ENCODE measurements around the gene PFDN6. TPM values are rescaled to one million over a fixed set of nuclear protein-coding genes. Genes with fewer than 3 reads are reported as not detected.
"Not testable (repeated sequence)": the region's sequence is repeated elsewhere in the genome, so short reads cannot be mapped to it uniquely, and the experiment has no call there.

PFDN6 gene
- total RNA-seq, 3 donors from 2014 or later (not counting 1 experiment from before 2014, with no cell fraction given): 19.2 to 26.5 (median 22.7) TPM

- no peaks in the 10 kb centered on the region for H3K27me3 Mint-ChIP-seq (ENCODE audit: low read depth in 2 of 2)
- no peak for DNase-seq
- peak in 2 of 3 donors; percentile 1 to 2 for ATAC-seq
- Histone ChIP-seq H3K4me3 (ENCODE audit: low read length) (peak overlapping the region; percentile 71), H3K9me3 (ENCODE audit: control insufficient read depth, insufficient read depth, low read length) (no peaks in the 10 kb centered on the region), H3K36me3 (ENCODE audit: control insufficient read depth, insufficient read depth, low read length) (peaks cover 50% of the 10 kb centered on the region), H3K4me1 (ENCODE audit: control insufficient read depth, insufficient read depth, low read length) (peaks cover 44% of the 10 kb centered on the region), H3K27ac (ENCODE audit: low read length) (peak overlapping the region; percentile 89), H3K27me3 (ENCODE audit: control insufficient read depth, insufficient read depth, low read length) (no peaks in the 10 kb centered on the region)
- H3K9me3 Mint-ChIP-seq: no peaks in the 10 kb centered on the region
- peak overlapping the region; percentile 97 to 98 for H3K27ac Mint-ChIP-seq
- H3K36me3 Mint-ChIP-seq: peaks cover 13% of the 10 kb centered on the region
- H3K4me1 Mint-ChIP-seq: peaks cover 62 to 66% of the 10 kb centered on the region in 2 donors
- H3K4me3 Mint-ChIP-seq: peak overlapping the region; percentile 96
- 7% methylated on average over 17 of the region's 22 CpGs for WGBS (ENCODE audit: insufficient coverage)
- intact Hi-C loops (cut with micrococcal nuclease): loop anchor here (1.0 to 2.0 kb wide), 2 partner anchors 17 to 64 kb away; partner anchors contain the start of genes PFDN6, RING1 and WDR46
- TF ChIP-seq, protein P1, sequence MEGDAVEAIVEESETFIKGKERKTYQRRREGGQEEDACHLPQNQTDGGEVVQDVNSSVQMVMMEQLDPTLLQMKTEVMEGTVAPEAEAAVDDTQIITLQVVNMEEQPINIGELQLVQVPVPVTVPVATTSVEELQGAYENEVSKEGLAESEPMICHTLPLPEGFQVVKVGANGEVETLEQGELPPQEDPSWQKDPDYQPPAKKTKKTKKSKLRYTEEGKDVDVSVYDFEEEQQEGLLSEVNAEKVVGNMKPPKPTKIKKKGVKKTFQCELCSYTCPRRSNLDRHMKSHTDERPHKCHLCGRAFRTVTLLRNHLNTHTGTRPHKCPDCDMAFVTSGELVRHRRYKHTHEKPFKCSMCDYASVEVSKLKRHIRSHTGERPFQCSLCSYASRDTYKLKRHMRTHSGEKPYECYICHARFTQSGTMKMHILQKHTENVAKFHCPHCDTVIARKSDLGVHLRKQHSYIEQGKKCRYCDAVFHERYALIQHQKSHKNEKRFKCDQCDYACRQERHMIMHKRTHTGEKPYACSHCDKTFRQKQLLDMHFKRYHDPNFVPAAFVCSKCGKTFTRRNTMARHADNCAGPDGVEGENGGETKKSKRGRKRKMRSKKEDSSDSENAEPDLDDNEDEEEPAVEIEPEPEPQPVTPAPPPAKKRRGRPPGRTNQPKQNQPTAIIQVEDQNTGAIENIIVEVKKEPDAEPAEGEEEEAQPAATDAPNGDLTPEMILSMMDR (IDR thresholded peaks at IDR 0.05): no peak
Observed at GRCh38 chr6:33272275-33273128, 16.9 kb upstream of the PFDN6 start.

DNA sequence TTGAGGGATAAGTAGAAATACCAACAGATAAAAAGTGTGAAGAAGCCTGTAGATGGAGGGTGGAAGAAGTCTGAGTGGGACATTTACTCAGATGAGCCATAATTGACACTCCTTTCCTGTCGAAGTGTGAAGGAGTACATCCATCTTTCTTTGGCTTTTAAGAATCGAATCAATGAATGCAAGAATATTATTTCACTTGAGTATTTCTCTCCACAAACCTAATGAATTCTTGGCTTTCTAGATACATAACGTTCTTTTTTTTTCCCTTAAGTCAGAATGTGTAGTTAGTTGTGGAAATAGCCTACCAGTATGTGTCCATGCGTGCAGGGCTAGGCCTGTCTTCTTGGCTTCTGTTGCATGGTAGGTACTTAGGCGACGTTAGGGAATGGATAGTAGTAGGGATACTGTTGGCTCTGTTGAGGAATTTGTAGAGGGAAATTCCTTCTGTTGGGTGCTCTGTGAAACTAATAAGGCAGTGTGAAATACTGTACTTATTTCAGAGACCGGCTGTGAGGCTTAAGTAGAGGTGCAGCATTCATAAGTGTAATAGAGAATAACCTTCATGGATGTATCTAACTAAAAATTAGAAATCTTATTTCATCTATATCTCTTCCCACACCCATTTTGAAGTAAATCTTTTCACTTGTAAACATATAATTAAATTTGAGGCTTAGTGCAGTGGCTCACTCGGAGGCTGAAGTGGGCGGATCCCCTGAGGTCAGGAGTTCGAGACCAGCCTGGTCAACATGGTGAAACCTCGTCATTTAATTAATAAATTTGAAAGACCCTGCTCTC, 16.1 kb upstream of the PFDN6 start:
- H3K27ac Mint-ChIP-seq: peak overlapping the region; percentile 97 to 98
- H3K36me3 ChIP-seq (ENCODE audit: control insufficient read depth, insufficient read depth, low read length): peaks cover 42% of the 10 kb centered on the region
- peaks cover 52% of the 10 kb centered on the region for H3K4me1 ChIP-seq (ENCODE audit: control insufficient read depth, insufficient read depth, low read length)
- intact Hi-C loops (cut with micrococcal nuclease): loop anchor here (2.0 kb wide), 1 partner anchor 65 kb away; the partner anchor contains the start of gene RING1
- H3K4me1 Mint-ChIP-seq: peaks cover 70 to 71% of the 10 kb centered on the region in 2 donors
- no peaks in the 10 kb centered on the region for H3K9me3 Mint-ChIP-seq
- peaks cover 7% of the 10 kb centered on the region for H3K36me3 Mint-ChIP-seq
- WGBS (ENCODE audit: insufficient coverage): 67% methylated on average over 9 of the region's 11 CpGs
- no peaks in the 10 kb centered on the region for H3K9me3 ChIP-seq (ENCODE audit: control insufficient read depth, insufficient read depth, low read length)
- ATAC-seq (no peak), DNase-seq (no peak)
- H3K4me3 ChIP-seq (ENCODE audit: low read length): no peak overlapping the region
- peak overlapping the region; percentile 89 for H3K27ac ChIP-seq (ENCODE audit: low read length)
- peak overlapping the region; percentile 96 for H3K4me3 Mint-ChIP-seq
- H3K27me3 ChIP-seq (ENCODE audit: control insufficient read depth, insufficient read depth, low read length): no peaks in the 10 kb centered on the region
- TF ChIP-seq, protein P1 (IDR thresholded peaks at IDR 0.05): no peak
- H3K27me3 Mint-ChIP-seq (ENCODE audit: low read depth in 2 of 2): no peaks in the 10 kb centered on the region

DNA sequence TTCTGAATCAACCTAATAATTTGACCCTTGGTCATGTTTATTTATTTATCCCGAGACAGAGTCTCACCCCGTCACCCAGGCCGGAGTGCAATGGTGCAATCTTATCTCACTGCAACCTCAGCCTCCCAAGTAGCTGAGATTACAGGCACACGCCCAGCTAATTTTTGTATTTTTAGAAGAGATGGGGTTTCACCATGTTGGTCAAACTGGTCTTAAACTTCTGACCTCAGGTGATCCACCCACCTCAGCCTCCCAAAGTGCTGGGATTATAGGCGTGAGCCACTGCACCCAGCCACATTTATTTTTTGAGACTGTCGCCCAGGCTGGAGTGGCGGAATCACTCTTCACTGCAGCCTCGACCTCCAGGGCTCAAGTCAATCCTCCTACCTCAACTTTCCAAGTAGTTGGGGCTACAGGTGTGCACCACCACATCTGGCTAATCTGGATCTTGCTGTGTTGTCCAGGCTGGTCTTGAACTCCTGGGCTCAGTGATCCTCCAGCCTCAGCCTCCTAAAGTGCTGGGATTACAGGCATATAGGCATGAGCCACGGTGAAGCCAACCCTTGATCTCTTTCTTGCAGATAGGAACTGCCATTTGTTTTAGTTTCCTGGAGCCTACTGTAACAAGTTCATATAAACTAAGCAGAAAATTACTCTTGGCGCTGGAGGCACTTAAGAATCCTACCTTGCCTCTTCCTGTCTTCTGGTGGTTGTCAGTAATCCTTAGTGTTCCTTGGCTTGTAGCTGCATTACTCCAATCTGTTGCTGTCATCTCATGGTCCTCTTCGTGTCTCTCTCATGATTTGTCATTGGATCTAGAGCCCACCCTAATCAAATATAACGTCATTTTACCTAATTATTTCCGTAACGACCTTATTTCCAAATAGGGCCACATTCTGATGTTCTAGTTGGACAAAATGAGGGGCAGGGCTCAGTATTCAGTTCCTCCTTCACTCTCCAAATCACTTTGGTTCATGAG, 15.2 kb upstream of the PFDN6 start:
- DNase-seq (no peak), ATAC-seq (no peak)
- Histone ChIP-seq H3K36me3 (ENCODE audit: control insufficient read depth, insufficient read depth, low read length) (peaks cover 42% of the 10 kb centered on the region), H3K4me3 (ENCODE audit: low read length) (no peak overlapping the region), H3K27me3 (ENCODE audit: control insufficient read depth, insufficient read depth, low read length) (no peaks in the 10 kb centered on the region), H3K27ac (ENCODE audit: low read length) (no peak overlapping the region), H3K4me1 (ENCODE audit: control insufficient read depth, insufficient read depth, low read length) (peaks cover 61% of the 10 kb centered on the region), H3K9me3 (ENCODE audit: control insufficient read depth, insufficient read depth, low read length) (no peaks in the 10 kb centered on the region)
- Mint-ChIP-seq H3K4me3 (peak overlapping the region; percentile 96), H3K27ac (peak overlapping the region; percentile 91 to 98), H3K27me3 (ENCODE audit: low read depth in 2 of 2) (no peaks in the 10 kb centered on the region), H3K9me3 (no peaks in the 10 kb centered on the region), H3K4me1 (peaks cover 71 to 79% of the 10 kb centered on the region in 2 donors), H3K36me3 (peaks cover 7% of the 10 kb centered on the region)
- TF ChIP-seq, protein P1 (IDR thresholded peaks at IDR 0.05): no peak
- WGBS (ENCODE audit: insufficient coverage): 73% methylated on average over 11 of the region's 14 CpGs
- intact Hi-C loops (cut with micrococcal nuclease): loop anchor here (2.0 kb wide), 1 partner anchor 65 kb away; the partner anchor contains the start of gene RING1

DNA sequence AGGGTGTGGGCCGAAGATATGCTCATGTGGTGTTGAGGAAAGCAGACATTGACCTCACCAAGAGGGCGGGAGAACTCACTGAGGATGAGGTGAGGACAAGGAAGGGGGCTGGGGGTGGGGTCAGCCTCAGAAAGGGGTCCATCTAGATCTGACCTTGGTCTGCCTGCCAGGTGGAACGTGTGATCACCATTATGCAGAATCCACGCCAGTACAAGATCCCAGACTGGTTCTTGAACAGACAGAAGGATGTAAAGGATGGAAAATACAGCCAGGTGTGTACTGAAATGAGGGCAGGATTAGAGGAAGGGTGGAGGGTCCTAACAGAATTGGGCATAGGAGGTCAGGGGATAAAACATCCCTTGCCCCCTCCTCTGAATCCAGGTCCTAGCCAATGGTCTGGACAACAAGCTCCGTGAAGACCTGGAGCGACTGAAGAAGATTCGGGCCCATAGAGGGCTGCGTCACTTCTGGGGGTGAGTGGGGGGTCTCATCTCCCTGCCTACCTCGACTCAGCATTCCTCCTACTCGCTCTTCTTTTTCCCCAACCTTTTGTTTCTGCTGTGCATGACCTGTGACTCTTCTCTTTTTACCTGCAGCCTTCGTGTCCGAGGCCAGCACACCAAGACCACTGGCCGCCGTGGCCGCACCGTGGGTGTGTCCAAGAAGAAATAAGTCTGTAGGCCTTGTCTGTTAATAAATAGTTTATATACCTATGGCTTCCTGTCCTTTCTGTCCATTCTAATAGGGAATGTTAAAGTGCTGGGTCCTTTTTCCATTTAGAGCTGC, 13.4 kb upstream of the PFDN6 start:
- peak overlapping the region; percentile 94 for H3K4me3 Mint-ChIP-seq
- intact Hi-C loops (cut with micrococcal nuclease): loop anchor here (2.0 kb wide), 1 partner anchor 69 kb away; no protein-coding TSS in a partner anchor
- peaks cover 43% of the 10 kb centered on the region for H3K36me3 ChIP-seq (ENCODE audit: control insufficient read depth, insufficient read depth, low read length)

More for the DNA sequence above, 13.4 kb upstream of the PFDN6 start:
- peaks cover 59 to 76% of the 10 kb centered on the region in 2 donors for H3K4me1 Mint-ChIP-seq
- H3K36me3 Mint-ChIP-seq; H3K4me3 ChIP-seq (ENCODE audit: low read length); H3K27me3 Mint-ChIP-seq (ENCODE audit: low read depth in 2 of 2); DNase-seq; H3K9me3 Mint-ChIP-seq; H3K9me3 ChIP-seq (ENCODE audit: control insufficient read depth, insufficient read depth, low read length); ATAC-seq; H3K27me3 ChIP-seq (ENCODE audit: control insufficient read depth, insufficient read depth, low read length): not testable (repeated sequence)
- 75% methylated on average over 8 of the region's 16 CpGs for WGBS (ENCODE audit: insufficient coverage)
- Histone ChIP-seq H3K4me1 (ENCODE audit: control insufficient read depth, insufficient read depth, low read length) (peaks cover 68% of the 10 kb centered on the region), H3K27ac (ENCODE audit: low read length) (peak overlapping the region; percentile 90)
- peak overlapping the region; percentile 90 to 91 for H3K27ac Mint-ChIP-seq
